SJSA1 (cell line): ENCODE results near the gene PTCD3. TPM values are rescaled to one million over a fixed set of nuclear protein-coding genes. Genes with fewer than 3 reads are reported as not detected.

ENCODE experiments used
- DNase-seq, 2 experiments: peaks; one replicate each; pipeline ENCODE4 v3.0.0-alpha.2; 2015 to 2020; ENCODE audit warnings: low spot score in 2 of 2, low read depth in 1 of 2
- H3K27ac ChIP-seq: fragments of 250-450 bp; sonication (Bioruptor Pico); 2 replicates; pipeline ENCODE4 v1.5.1; 2020; ENCODE audit warnings: mild to moderate bottlenecking, moderate library complexity
- H3K27me3 ChIP-seq: fragments of 250-450 bp; sonication (Bioruptor Pico); replicated peaks from 2 replicates; pipeline ENCODE4 v1.5.1; 2020; ENCODE audit warnings: mild to moderate bottlenecking, moderate library complexity
- H3K36me3 ChIP-seq: fragments of 250-450 bp; sonication (Bioruptor Pico); 2 replicates; pipeline ENCODE4 v1.5.1; 2020; ENCODE audit warnings: mild to moderate bottlenecking
- H3K4me1 ChIP-seq: fragments of 250-450 bp; sonication (Bioruptor Pico); replicated peaks from 2 replicates; pipeline ENCODE4 v1.6.1; 2021; ENCODE audit warnings: mild to moderate bottlenecking
- H3K4me3 ChIP-seq: fragments of 250-450 bp; sonication (Bioruptor Pico); 2 replicates; pipeline ENCODE4 v1.5.1; 2020; ENCODE audit warnings: mild to moderate bottlenecking
- H3K9me3 ChIP-seq: fragments of 250-450 bp; sonication (Bioruptor Pico); replicated peaks from 2 replicates; pipeline ENCODE4 v1.5.1; 2020; ENCODE audit warnings: mild to moderate bottlenecking
- total RNA-seq: library from RNA; depleted of rRNA; stranded (reverse); fragments of >200 nt; shearing (Covaris generic); gene quantifications from 2 replicates; pipeline ENCODE4 v1.2.3, GENCODE V29; 2014

PTCD3 gene
- total RNA-seq, 1 experiment from 2014 or later = 274 TPM

- Histone ChIP-seq H3K27me3 (no peaks in the 10 kb centered on the region), H3K4me1 (no peaks in the 10 kb centered on the region), H3K36me3 (peaks cover 77% of the 10 kb centered on the region), H3K9me3 (no peaks in the 10 kb centered on the region), H3K4me3 (no peak overlapping the region), H3K27ac (no peak overlapping the region)
- no peak for DNase-seq
These were observed 8.1 kb upstream of the PTCD3 start for GRCh38 chr2:86097913-86098312.

DNA sequence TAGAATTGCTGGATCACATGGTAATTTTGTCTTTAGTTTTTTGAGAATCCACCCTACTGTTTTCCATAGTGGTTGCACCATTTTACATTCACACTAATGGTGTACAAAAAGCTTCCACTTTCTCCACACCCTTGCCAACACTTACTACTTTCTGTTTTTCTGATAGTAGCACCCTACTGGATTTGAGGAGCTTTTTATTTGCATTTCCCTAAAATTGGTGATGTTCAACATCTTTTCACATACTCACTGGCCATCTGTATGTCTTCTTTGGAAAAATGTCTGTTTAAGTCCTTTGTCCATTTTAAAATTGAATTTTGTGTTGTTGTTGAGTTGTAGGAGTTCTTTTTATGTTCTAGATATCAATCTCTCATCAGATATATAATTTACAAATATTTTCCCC is 3.9 kb upstream of the PTCD3 start:
- DNase-seq = no peak
- peaks cover 54% of the 10 kb centered on the region for H3K36me3 ChIP-seq
- no peaks in the 10 kb centered on the region for H3K27me3 ChIP-seq
- H3K9me3 ChIP-seq = no peaks in the 10 kb centered on the region
- no peak overlapping the region for H3K4me3 ChIP-seq
- peaks cover 8% of the 10 kb centered on the region for H3K4me1 ChIP-seq
- H3K27ac ChIP-seq = no peak overlapping the region

- H3K27ac ChIP-seq = peak within 1 kb of the TSS; percentile 97
- H3K4me3 ChIP-seq = peak within 1 kb of the TSS; percentile 60
- DNase-seq = peak; percentile 89 to 99
- peaks cover 63% of the 10 kb centered on the region for H3K36me3 ChIP-seq
- no peaks in the 10 kb centered on the region for H3K9me3 ChIP-seq
- no peaks in the 10 kb centered on the region for H3K27me3 ChIP-seq
- H3K4me1 ChIP-seq = peaks cover 15% of the 10 kb centered on the region
These were observed 625 bp upstream of the PTCD3 start, which contains the start of gene POLR1A for GRCh38 chr2:86105252-86105968. POLR1A (minus strand) TSS chr2:86105886; CDS start chr2:86105776, 110 bp downstream.

GRCh38 chr2:86107031-86107430 is 996 bp downstream of the PTCD3 start:
- Histone ChIP-seq H3K27me3 (no peaks in the 10 kb centered on the region), H3K27ac (peak overlapping the region; percentile 97), H3K36me3 (peaks cover 67% of the 10 kb centered on the region), H3K4me1 (peaks cover 15% of the 10 kb centered on the region), H3K4me3 (peak overlapping the region; percentile 60), H3K9me3 (no peaks in the 10 kb centered on the region)
- DNase-seq = no peak

DNA sequence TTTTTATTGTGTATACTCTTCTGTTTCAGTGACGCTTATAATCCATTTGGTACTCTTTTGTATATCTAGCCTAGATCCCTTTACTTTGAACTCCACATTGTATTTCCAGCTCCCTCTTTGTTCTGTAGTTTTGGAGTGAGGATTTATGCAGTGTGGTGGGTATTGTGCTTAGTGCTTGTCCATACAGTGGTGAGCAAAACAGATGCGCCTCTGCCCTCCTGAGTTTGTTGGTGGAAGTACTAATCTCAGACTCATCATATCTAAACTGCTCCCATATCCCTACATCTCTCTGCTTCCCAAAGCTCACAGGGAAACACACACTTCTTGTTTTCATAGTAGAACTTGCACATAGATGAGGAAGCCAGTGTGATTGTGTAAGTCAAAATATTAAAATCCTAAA is 12.1 kb downstream of the PTCD3 start:
- peaks cover 24% of the 10 kb centered on the region for H3K4me1 ChIP-seq
- DNase-seq = no peak
- no peak overlapping the region for H3K4me3 ChIP-seq
- H3K9me3 ChIP-seq = no peaks in the 10 kb centered on the region
- no peaks in the 10 kb centered on the region for H3K27me3 ChIP-seq
- no peak overlapping the region for H3K27ac ChIP-seq
- peaks cover 86% of the 10 kb centered on the region for H3K36me3 ChIP-seq

DNA sequence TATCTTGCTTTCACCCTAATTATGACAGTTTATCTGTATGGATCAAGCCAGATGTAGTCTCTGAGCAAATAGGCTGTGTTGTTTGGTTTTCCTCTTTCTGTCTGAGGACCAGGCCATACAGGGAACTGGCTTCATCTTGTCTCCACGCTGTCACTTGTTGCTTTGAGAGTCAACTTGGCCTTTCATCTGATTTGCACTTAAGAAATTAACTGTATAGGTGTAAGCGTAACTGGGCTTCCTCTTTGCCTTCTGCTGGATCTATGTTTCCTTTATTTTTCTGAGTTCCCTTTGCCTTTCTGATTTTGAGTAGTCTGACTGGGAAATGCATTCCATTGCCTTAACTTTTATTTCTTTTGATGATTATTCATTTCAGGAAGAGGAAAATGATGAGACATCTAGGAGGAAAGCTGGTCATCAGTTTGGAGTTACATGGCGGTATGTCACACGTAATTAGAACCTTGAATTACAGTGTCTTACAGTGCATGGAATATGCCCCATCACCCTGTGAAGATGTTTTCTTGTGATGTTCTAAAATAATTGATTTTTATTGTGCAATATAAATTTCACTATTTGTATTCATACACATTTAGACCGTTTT is 17.4 kb downstream of the PTCD3 start:
- Histone ChIP-seq H3K9me3 (no peaks in the 10 kb centered on the region), H3K36me3 (peaks cover 95% of the 10 kb centered on the region), H3K27me3 (no peaks in the 10 kb centered on the region), H3K4me3 (no peak overlapping the region), H3K4me1 (no peaks in the 10 kb centered on the region), H3K27ac (no peak overlapping the region)
- DNase-seq = no peak

- no peak overlapping the region for H3K27ac ChIP-seq
- no peak for DNase-seq
- H3K27me3 ChIP-seq = no peaks in the 10 kb centered on the region
- H3K36me3 ChIP-seq = peaks cover 95% of the 10 kb centered on the region
- H3K4me1 ChIP-seq = no peaks in the 10 kb centered on the region
- no peak overlapping the region for H3K4me3 ChIP-seq
- H3K9me3 ChIP-seq = no peaks in the 10 kb centered on the region
These were observed 18.6 kb downstream of the PTCD3 start for GRCh38 chr2:86124683-86125082.

GRCh38 chr2:86134709-86135108 is 28.7 kb downstream of the PTCD3 start:
- peaks cover 98% of the 10 kb centered on the region for H3K36me3 ChIP-seq
- no peak overlapping the region for H3K27ac ChIP-seq
- no peaks in the 10 kb centered on the region for H3K4me1 ChIP-seq

DNA sequence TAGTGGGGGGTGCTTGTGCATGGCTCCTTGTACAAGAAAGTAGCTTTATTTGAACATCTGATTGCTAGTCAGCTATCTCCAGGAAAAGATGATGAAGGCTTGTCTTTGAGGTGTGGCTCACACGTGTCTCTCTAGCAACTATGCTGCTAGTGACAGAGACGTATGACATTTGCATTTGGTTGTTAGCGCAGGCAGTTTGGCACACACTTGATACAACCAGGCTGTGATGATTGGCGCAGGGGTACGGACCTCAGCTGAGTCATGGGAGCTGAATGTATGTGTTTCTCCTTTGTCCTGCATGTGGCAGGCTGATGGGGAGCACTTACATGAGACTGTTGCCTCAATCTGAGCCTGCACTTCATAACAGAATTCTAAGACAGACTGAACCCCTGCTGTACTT is 29.6 kb downstream of the PTCD3 start:
- no peaks in the 10 kb centered on the region for H3K27me3 ChIP-seq
- no peaks in the 10 kb centered on the region for H3K9me3 ChIP-seq
- H3K4me1 ChIP-seq = no peaks in the 10 kb centered on the region
- no peak overlapping the region for H3K27ac ChIP-seq
- no peak for DNase-seq
- peaks cover 98% of the 10 kb centered on the region for H3K36me3 ChIP-seq
- H3K4me3 ChIP-seq = no peak overlapping the region

More at GRCh38 chr2:86134709-86135108, 28.7 kb downstream of the PTCD3 start:
- H3K9me3 ChIP-seq = no peaks in the 10 kb centered on the region
- DNase-seq = no peak
- no peak overlapping the region for H3K4me3 ChIP-seq
- H3K27me3 ChIP-seq = no peaks in the 10 kb centered on the region

- Histone ChIP-seq H3K27ac (no peak overlapping the region), H3K27me3 (no peaks in the 10 kb centered on the region), H3K36me3 (peaks cover 98% of the 10 kb centered on the region), H3K4me1 (no peaks in the 10 kb centered on the region), H3K4me3 (no peak overlapping the region), H3K9me3 (no peaks in the 10 kb centered on the region)
- no peak for DNase-seq
These were observed 30.1 kb downstream of the PTCD3 start for GRCh38 chr2:86136141-86136540.

GRCh38 chr2:86138736-86139625 is 32.9 kb downstream of the PTCD3 start:
- Histone ChIP-seq H3K27me3 (no peaks in the 10 kb centered on the region), H3K4me3 (no peak overlapping the region), H3K27ac (no peak overlapping the region), H3K4me1 (no peaks in the 10 kb centered on the region), H3K36me3 (peaks cover 96% of the 10 kb centered on the region), H3K9me3 (no peaks in the 10 kb centered on the region)
- no peak for DNase-seq

GRCh38 chr2:86139981-86140380 is 33.9 kb downstream of the PTCD3 start:
- Histone ChIP-seq H3K4me3 (no peak overlapping the region), H3K27me3 (no peaks in the 10 kb centered on the region), H3K9me3 (no peaks in the 10 kb centered on the region), H3K36me3 (peaks cover 96% of the 10 kb centered on the region), H3K27ac (no peak overlapping the region), H3K4me1 (no peaks in the 10 kb centered on the region)
- no peak for DNase-seq

DNA sequence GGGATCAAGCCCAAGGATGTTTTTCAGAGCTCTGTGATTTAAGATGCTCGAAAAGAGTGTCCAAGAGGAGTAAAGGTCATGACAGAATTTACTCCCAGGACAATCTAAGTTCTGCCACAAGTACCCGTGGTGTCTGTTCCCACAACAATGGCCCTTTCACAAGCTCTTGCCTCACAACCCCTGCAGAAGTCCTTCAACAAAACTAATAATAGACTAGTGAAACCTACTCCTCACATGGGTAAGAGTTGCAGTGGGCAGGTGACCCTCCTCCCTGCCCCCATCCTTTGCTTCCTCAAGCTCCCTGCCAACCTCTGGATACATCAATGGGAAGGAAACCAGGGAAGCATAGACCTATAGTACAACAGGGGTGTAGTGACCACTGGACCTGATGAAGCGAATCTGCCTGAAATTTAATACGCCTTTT is 34.9 kb downstream of the PTCD3 start:
- Histone ChIP-seq H3K27me3 (no peaks in the 10 kb centered on the region), H3K36me3 (peaks cover 95% of the 10 kb centered on the region)
- no peak for DNase-seq

More for the DNA sequence above, 34.9 kb downstream of the PTCD3 start:
- Histone ChIP-seq H3K27ac (no peak overlapping the region), H3K4me3 (no peak overlapping the region), H3K4me1 (no peaks in the 10 kb centered on the region), H3K9me3 (no peaks in the 10 kb centered on the region)
